Frontal cortex (tissue), 4 donors: ENCODE measurements around the gene GRK3. TPM values are rescaled to one million over a fixed set of nuclear protein-coding genes. Genes with fewer than 3 reads are reported as not detected.
"Not testable (repeated sequence)": the region's sequence is repeated elsewhere in the genome, so short reads cannot be mapped to it uniquely, and the experiment has no call there.

Experiments
- DNase-seq, 2 donors: peaks; one replicate each; pipeline ENCODE4 v3.0.0; 2012; ENCODE audit warnings: low spot score in 2 of 2
- FAIRE-seq: peaks from 2 replicates; lab custom pipeline; 2012; peaks lifted over from hg19 to GRCh38; lab: Jason Lieb, UNC
- total RNA-seq: library from RNA; depleted of rRNA; stranded (reverse); fragments of >200 nt; gene quantifications from one replicate; pipeline ENCODE4 v1.2.3, GENCODE V29; 2014
- donor health status: control.
- donor health status: control.
- donor health status: control.

Gene GRK3
- total RNA-seq, 1 donor from 2014 or later, result 60.7 TPM

- FAIRE-seq, DNase-seq: not testable (repeated sequence)
Measured at GRCh38 chr22:25614791-25615190, 50.3 kb downstream of the GRK3 start.

DNA sequence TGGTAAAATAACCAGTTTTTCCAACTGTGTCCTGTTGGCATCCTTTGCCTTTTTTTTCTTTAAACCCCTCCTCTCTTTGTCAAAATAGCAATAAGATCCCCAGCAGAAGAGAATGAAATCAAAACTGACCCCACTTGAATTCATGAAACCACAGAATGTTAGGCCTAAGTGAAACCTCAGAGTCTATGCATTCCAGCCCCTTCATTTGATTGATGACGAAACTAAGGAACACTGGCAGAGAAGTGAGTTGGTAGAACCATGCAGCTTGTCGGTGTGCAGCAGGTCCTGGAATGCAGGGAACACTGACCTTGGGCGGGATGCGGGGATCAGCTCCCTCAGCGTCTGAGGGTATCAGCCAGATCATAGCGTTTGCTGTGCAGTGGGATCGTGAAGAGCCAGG lies 57.5 kb downstream of the GRK3 start:
- FAIRE-seq (no peak), DNase-seq (no peak)

- DNase-seq (no peak), FAIRE-seq (no peak)
Measured at GRCh38 chr22:25623310-25623734, 58.8 kb downstream of the GRK3 start.

DNA sequence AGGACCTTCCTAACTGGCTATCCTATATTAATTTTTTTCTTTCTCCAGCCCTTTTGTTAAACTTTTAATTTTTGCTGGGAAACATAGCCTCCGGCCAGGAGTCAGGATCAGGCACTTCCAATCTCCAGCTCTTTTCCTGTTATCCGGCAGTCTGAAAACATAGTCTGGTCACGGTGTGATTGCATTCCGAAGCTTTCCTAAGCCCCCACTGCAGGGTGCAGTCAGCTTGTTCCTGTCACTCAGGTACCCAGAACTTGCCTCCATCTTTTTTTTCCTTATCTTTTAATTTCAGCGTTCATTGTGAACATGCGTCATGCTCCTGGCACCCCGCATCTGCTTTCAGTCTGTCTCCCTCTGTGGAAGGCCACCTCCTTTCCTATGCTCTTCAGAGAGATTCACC lies 59.4 kb downstream of the GRK3 start:
- FAIRE-seq (no peak), DNase-seq (no peak)

DNA sequence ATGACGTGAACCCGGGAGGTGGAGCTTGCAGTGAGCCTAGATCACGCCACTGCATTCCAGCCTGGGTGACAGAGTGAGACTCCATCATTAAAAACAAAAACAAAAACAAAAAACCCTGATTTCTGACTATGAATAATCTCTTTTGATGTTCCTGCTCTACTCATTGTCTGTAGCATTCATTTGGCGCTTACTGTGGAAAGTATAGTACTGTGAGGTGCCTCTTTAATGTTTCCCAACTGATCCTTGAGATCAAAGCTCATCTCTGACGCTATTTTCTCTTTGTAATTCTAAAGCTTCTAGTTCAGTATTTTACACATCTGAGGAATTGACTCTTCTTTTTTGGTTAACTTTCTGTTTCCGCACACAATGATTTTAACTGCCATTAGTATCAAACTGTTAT lies 60.0 kb downstream of the GRK3 start:
- FAIRE-seq (no peak), DNase-seq (no peak)

DNA sequence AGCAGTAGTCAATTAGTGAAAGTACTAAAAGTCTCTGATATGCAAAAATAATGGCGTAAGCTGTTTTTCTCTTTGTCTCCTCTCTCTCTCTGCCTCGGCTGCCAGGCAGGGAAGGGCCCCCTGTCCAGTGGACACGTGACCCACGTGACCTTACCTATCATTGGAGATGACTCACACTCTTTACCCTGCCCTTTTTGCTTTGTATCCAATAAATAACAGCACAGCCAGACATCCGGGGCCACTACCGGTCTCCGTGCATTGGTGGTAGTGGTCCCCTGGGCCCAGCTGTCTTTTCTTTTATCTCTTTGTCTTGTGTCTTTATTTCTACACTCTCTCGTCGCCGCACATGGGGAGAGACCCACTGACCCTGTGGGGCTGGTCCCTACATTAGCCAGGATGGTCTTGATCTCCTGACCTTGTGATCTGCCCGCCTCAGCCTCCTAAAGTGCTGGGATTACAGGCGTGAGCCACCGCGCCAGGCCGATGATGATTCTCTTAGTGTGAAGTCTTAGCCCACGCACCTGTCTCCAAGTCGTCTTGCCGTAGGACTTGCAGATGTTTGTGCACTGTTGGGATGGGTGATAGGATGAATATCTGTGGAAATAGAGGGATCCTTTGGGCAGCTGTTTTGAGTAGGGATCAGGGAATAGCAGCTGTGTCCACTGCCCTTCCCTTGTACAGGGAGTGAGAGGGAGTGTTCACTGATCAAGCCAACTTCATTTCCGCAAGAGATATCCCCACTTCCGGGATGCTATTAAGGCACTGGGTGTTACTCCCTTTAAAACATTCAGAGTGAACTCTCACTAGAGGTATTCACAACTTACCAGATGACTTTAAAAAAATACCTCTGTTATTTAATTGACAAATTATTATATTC lies 61.5 kb downstream of the GRK3 start:
- not testable (repeated sequence) for FAIRE-seq, DNase-seq

- DNase-seq, result no peak
- FAIRE-seq, result no peak
Measured at GRCh38 chr22:25626624-25626990, 62.1 kb downstream of the GRK3 start.

DNA sequence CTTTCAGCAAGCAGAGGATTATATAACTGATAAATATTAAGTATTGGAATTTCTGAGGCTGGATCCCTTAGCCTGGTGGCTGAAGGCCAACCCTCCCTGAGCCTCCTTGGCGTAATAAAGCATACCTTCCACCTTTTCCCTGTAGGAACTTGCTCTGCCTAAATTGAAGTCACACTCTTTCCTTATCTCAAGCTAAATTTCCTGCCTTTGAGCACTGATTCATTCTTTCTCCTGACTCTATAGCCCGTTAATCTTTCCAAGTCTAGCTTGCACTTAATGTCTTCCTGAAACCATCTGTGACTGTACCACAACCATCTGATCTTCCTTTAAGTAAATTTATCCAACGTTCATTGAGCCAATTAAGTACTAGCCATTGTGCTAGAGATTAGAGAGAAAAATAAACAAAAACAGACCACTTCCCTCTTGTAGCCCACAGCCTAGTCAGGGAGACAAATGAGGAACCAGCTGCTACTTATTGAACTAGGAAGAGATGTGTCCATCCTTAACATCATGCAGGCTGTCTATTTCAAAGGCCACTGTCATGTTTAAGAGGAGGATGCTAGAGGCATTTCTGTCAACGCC lies 62.9 kb downstream of the GRK3 start:
- DNase-seq, result no peak

GRCh38 chr22:25628494-25628893 lies 64.0 kb downstream of the GRK3 start:
- no peak for FAIRE-seq
- DNase-seq, result no peak

More for the DNA sequence above, 62.9 kb downstream of the GRK3 start:
- FAIRE-seq, result no peak

GRCh38 chr22:25629613-25630012 lies 65.1 kb downstream of the GRK3 start:
- FAIRE-seq (no peak), DNase-seq (no peak)

DNA sequence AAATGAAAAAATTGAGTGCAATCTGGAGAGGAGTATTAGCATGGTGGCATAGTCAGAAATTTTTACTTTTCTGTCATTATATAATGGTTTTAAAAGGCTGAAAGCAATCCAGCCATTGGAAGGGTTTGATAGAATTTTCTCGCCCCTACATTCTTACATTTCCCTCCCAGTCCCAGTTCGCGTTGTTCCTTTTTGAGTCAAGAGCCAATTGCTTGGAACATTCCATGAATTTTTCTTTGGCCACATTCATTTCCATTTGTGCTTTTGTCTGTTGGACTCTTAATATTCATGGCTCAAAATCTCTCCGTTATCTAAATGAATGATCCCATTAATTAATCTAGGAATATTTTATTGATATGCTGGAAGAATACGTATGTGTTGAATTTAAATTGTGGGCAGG lies 66.0 kb downstream of the GRK3 start:
- no peak for DNase-seq
- no peak for FAIRE-seq

DNA sequence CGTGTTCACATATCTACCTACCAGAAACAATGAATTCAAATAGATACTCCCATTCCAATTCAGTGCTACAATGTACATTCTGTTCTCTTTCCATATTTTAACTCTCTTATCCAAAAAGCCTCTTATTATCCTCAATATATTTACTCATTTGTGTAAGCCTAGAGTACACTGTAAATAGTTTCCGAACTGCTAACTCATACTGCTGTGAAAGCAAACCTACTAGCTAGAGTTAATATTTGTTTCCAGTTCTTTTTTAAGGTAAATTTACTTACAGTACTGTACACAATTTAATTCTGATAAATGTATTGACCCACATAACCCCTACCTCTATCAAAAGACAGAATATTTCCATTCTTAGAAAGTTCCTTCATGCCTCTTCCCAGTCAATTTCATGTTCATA lies 71.8 kb downstream of the GRK3 start:
- DNase-seq (no peak), FAIRE-seq (no peak)

DNA sequence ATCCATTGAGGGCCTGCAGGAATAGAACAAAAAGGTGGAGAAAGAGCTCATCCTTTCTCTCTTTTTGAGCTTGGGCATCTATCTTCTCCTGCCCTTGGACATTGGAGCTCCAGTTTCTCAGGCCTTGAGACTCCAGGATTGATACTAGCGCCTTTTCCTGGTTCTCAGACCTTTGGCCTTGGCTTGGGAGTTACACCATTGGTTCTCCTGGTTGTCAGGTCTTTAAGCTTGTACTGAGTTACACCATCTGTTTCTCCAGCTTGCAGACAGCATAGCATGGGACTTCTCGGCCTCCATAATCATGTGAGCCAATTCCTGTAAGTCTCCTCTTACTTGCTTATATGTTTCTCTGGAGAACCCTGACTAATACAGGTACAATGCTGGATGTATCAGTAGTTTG lies 72.6 kb downstream of the GRK3 start:
- FAIRE-seq, result no peak

GRCh38 chr22:25637672-25638071 lies 73.2 kb downstream of the GRK3 start:
- DNase-seq (no peak), FAIRE-seq (no peak)

More for the DNA sequence above, 72.6 kb downstream of the GRK3 start:
- no peak for DNase-seq

GRCh38 chr22:25638638-25639037 lies 74.2 kb downstream of the GRK3 start:
- DNase-seq (no peak), FAIRE-seq (no peak)

DNA sequence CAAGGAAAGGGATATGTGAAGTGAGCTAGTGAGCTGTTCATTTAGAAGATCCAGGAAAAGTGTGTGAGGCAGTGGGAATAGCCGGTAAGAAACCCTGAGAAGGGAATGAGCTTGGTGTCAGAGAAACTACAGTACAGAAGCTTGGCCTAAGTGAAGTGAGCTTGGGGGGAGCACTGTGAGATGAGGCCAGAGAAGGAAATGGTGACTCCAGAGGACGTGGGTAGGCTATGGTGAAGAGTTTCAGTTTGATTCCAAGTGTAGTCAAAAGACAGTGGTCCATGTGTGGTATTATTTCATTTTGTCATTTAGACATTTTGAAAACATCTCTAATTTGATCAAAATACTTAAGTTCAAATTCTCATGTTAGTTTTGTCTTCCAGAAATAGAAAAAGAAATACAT lies 77.2 kb downstream of the GRK3 start:
- FAIRE-seq, result no peak

GRCh38 chr22:25643232-25644000 lies 78.9 kb downstream of the GRK3 start:
- no peak for DNase-seq
- FAIRE-seq, result no peak

More for the DNA sequence above, 77.2 kb downstream of the GRK3 start:
- no peak for DNase-seq

DNA sequence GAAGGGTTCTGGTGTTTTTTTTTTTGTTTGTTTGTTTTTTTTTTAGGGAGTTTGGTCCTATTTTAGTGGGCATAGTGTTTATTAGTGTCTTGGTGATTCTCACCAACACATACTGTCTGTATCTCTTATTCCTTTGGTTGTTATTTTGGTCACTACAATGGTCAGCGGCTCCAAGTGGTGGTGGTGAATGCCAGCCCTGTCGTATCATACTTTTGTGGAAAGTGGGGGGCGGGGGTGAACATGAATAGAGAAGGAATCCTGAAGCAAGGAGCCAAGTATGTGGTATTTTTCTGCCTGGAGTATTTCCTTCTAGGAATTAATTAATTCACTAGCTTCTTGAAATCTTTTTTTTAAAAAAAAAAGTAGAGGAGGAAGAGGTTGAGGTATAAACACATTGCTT lies 79.6 kb downstream of the GRK3 start:
- no peak for FAIRE-seq
- no peak for DNase-seq

- FAIRE-seq (no peak), DNase-seq (no peak)
Measured at GRCh38 chr22:25645266-25645665, 80.8 kb downstream of the GRK3 start.

DNA sequence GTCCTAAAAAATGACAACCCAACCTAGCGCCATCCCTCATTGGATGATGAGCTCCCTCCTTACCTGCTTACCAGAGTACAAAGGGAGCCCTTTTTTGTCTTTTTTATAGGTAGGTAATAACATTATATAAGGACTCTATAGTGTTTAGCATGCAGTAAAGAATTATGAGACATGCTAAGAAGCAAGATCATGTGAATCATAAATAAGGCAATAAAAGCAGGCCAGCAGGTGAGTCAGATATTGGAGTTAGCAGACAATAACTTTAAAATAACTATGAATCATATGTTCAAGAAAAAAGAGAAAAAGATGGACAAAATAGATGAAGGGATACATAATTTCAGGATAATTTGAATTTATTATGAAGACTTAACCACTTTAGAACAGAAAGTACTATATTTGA lies 81.5 kb downstream of the GRK3 start:
- DNase-seq (no peak), FAIRE-seq (no peak)

- no peak for DNase-seq
- FAIRE-seq, result peak; percentile 44
Measured at GRCh38 chr22:25650833-25651232, 86.4 kb downstream of the GRK3 start.
